ENCODE results near the gene RNASE12. TPM values are rescaled to one million over a fixed set of nuclear protein-coding genes. Genes with fewer than 3 reads are reported as not detected.

Gene RNASE12
- total and polyA plus RNA-seq, 9 of the 15 experiments (the other 6 are each of a cell fraction or from before 2014, with no cell fraction given): 0.24 TPM; not detected in 8

DNA sequence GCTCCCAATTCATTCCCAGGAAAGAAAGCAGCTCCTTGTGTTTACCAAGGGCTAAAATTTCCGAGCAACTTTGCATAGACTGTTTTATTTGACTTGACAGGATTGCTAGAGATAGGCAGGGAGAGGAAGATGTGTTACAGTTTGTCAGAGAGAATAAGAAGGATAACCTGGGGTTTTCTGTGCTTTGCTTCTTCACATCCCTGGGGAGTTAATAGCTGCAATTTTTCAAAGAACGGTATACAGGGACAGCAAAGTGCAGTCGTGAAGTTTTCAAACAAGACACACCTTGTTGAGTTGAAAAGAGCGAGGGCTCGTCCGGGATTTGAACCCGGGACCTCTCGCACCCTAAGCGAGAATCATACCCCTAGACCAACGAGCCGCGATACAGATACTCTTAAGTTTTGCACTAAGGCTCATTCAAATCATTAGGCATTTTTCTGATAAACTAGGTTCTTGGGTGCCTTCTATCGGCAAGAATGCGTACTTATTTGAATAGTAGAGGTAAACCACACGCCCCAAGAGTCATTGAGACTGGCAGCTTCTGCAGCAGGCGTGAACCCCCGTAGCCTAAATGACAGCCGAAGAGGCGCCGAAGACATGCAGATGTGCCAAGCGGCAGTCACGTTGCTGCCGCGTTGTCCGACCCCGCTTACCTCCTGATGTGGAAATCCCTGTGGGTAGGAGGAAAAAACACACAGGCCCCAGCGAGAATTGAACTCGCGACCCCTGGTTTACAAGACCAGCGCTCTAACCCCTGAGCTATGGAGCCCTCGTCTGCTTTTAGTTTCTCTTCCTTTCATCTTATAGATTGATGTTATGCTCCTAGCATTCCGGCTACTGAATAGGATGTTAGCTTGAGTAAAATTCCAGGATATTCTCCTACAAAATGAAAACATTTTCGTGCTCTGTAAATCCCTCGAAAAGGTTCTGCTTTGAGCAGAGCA, 22.2 kb upstream of the RNASE12 start (continued):
- TF ChIP-seq RBM39 (optimal IDR thresholded peaks at IDR 0.05; ENCODE audit: low read depth, low read length): no peak
- TF ChIP-seq, protein P1, sequence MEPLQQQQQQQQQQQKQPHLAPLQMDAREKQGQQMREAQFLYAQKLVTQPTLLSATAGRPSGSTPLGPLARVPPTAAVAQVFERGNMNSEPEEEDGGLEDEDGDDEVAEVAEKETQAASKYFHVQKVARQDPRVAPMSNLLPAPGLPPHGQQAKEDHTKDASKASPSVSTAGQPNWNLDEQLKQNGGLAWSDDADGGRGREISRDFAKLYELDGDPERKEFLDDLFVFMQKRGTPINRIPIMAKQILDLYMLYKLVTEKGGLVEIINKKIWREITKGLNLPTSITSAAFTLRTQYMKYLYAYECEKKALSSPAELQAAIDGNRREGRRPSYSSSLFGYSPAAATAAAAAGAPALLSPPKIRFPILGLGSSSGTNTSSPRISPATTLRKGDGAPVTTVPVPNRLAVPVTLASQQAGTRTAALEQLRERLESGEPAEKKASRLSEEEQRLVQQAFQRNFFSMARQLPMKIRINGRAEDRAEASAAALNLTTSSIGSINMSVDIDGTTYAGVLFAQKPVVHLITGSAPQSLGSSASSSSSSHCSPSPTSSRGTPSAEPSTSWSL (CRISPR knock-in tag; IDR thresholded peaks at IDR 0.05; ENCODE audit: borderline replicate concordance): no peak
- TF ChIP-seq, protein P2, sequence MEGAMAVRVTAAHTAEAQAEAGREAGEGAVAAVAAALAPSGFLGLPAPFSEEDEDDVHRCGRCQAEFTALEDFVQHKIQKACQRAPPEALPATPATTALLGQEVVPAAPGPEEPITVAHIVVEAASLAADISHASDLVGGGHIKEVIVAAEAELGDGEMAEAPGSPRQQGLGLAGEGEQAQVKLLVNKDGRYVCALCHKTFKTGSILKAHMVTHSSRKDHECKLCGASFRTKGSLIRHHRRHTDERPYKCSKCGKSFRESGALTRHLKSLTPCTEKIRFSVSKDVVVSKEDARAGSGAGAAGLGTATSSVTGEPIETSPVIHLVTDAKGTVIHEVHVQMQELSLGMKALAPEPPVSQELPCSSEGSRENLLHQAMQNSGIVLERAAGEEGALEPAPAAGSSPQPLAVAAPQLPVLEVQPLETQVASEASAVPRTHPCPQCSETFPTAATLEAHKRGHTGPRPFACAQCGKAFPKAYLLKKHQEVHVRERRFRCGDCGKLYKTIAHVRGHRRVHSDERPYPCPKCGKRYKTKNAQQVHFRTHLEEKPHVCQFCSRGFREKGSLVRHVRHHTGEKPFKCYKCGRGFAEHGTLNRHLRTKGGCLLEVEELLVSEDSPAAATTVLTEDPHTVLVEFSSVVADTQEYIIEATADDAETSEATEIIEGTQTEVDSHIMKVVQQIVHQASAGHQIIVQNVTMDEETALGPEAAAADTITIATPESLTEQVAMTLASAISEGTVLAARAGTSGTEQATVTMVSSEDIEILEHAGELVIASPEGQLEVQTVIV (CRISPR knock-in tag; IDR thresholded peaks at IDR 0.05; ENCODE audit: borderline replicate concordance): no peak
- TF ChIP-seq HSF4 (CRISPR knock-in tag; IDR thresholded peaks at IDR 0.05; ENCODE audit: borderline replicate concordance): no peak
- TF ChIP-seq ARID1B (IDR thresholded peaks at IDR 0.05): no peak
- no peak for TF ChIP-seq ATF1 (CRISPR knock-in tag; IDR thresholded peaks at IDR 0.05)
- TF ChIP-seq ATF1 (tag; IDR thresholded peaks at IDR 0.05): peak; percentile 74
- no peak for TF ChIP-seq TAF1 (IDR thresholded peaks at IDR 0.05; ENCODE audit: control insufficient read depth, extremely low read depth, insufficient read depth, low read length, severe bottlenecking)
- TF ChIP-seq SETDB1 (IDR thresholded peaks at IDR 0.05; ENCODE audit: low read length): no peak
- no peak; the same call in 1 of the 2 replicates for TF ChIP-seq GABPB1 (CRISPR knock-in tag; IDR thresholded peaks at IDR 0.05)
- TF ChIP-seq TAF7 (tag; IDR thresholded peaks at IDR 0.05): no peak
- no peak for TF ChIP-seq PHB2 (IDR thresholded peaks at IDR 0.05; ENCODE audit: low read depth)
- TF ChIP-seq NR2C1 (IDR thresholded peaks at IDR 0.05): no peak
- no peak for TF ChIP-seq NR2C1 (tag; IDR thresholded peaks at IDR 0.05)
- no peak for TF ChIP-seq PCBP2 (IDR thresholded peaks at IDR 0.05; ENCODE audit: low read depth, low read length, poor library complexity, severe bottlenecking)
- TF ChIP-seq ARNT (IDR thresholded peaks at IDR 0.05): peak; percentile 30 to 38; a peak in 1 of 4 replicates
- TF ChIP-seq, protein P3, sequence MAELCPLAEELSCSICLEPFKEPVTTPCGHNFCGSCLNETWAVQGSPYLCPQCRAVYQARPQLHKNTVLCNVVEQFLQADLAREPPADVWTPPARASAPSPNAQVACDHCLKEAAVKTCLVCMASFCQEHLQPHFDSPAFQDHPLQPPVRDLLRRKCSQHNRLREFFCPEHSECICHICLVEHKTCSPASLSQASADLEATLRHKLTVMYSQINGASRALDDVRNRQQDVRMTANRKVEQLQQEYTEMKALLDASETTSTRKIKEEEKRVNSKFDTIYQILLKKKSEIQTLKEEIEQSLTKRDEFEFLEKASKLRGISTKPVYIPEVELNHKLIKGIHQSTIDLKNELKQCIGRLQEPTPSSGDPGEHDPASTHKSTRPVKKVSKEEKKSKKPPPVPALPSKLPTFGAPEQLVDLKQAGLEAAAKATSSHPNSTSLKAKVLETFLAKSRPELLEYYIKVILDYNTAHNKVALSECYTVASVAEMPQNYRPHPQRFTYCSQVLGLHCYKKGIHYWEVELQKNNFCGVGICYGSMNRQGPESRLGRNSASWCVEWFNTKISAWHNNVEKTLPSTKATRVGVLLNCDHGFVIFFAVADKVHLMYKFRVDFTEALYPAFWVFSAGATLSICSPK (IDR thresholded peaks at IDR 0.05; ENCODE audit: borderline replicate concordance): no peak
- peak; percentile 99 for TF ChIP-seq TEAD2 (tag; IDR thresholded peaks at IDR 0.05)
- TF ChIP-seq, protein P4, sequence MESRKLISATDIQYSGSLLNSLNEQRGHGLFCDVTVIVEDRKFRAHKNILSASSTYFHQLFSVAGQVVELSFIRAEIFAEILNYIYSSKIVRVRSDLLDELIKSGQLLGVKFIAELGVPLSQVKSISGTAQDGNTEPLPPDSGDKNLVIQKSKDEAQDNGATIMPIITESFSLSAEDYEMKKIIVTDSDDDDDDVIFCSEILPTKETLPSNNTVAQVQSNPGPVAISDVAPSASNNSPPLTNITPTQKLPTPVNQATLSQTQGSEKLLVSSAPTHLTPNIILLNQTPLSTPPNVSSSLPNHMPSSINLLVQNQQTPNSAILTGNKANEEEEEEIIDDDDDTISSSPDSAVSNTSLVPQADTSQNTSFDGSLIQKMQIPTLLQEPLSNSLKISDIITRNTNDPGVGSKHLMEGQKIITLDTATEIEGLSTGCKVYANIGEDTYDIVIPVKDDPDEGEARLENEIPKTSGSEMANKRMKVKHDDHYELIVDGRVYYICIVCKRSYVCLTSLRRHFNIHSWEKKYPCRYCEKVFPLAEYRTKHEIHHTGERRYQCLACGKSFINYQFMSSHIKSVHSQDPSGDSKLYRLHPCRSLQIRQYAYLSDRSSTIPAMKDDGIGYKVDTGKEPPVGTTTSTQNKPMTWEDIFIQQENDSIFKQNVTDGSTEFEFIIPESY (CRISPR knock-in tag; IDR thresholded peaks at IDR 0.05): peak; percentile 51; the same call in 1 of the 2 replicates
- peak; percentile 93 for TF ChIP-seq TEAD4 (IDR thresholded peaks at IDR 0.05; ENCODE audit: low read length)
- peak; percentile 97 for TF ChIP-seq TEAD4 (CRISPR knock-in tag; IDR thresholded peaks at IDR 0.05; ENCODE audit: borderline replicate concordance)

All from K562 (cell line).